NCI-H460 (cell line): ENCODE measurements around the gene GARRE1. TPM values are rescaled to one million over a fixed set of nuclear protein-coding genes. Genes with fewer than 3 reads are reported as not detected.

ENCODE experiments used
- DNase-seq: peaks from one replicate; pipeline ENCODE4 v3.0.0-alpha.2; 2016; ENCODE audit warnings: low read depth; ENCODE audit errors: extremely low read depth
- total RNA-seq: library from RNA; depleted of rRNA; stranded (reverse); fragments of >200 nt; shearing (Covaris generic); gene quantifications from 2 replicates; pipeline ENCODE4 v1.2.3, GENCODE V29; 2014; rRNA removed

Gene GARRE1
- total RNA-seq, 1 experiment from 2014 or later = 6.7 TPM

DNA sequence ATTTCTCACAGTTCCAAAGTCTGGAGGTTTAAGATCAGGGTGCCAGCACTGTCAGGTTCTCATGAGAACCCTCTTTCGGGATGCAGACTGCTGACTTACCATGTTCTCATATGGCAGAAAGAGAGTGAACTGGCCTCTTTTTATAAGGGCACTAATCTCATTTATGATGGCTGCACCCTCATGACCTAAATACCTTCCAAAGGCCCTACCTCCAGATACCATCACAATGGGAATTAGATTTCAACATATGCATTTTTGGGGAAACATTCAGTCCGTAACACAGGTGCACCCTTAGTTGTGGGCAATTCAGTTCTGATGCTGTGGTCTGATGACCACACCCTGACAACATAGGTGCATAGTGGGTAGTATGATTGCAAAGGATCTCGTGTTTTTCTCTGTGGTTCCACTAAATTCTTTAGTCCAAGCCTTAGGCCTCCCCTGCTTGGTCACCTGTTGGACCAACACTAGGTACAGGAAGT is 33.3 kb downstream of the GARRE1 start:
- no peak for DNase-seq

GRCh38 chr19:34288381-34288780 is 34.0 kb downstream of the GARRE1 start:
- no peak for DNase-seq

DNA sequence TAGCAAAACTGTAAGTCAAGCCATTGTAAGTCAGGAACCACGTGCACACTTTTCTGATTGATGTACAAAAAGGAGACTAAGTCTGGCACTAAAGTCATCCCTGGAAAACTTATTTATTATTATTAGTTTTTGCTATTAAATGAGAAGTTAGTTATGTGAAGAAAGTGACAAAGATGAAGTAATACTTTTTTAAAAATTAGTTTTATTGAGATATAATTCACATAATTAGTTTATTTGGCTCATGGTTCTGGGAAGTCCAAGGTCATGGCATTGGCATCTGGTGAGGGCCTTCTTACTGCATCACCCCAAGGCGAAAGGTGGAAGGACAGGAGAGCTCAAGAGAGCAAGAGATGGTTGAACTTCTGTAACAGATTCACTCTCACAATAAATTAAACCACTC is 36.9 kb downstream of the GARRE1 start:
- DNase-seq = no peak

DNA sequence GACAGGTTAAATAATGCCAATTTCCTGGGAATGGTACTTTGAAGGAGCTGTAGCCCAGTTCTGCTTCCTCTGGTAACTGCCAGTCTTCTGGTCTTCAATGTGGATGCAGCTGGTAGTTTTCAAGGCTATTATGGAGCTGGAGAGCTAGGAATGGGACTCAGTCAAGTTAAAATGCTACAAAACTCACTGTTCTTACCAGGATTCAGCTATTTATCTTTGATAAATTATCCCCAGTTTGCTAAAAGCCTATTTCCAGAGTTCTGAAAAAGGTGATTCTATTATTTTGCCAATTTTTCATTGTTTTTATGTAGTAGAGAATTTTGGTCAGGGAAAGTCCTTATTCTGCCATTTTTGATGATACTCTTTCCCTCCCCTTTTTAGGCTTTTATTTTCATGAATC is 40.7 kb downstream of the GARRE1 start:
- DNase-seq = no peak

DNA sequence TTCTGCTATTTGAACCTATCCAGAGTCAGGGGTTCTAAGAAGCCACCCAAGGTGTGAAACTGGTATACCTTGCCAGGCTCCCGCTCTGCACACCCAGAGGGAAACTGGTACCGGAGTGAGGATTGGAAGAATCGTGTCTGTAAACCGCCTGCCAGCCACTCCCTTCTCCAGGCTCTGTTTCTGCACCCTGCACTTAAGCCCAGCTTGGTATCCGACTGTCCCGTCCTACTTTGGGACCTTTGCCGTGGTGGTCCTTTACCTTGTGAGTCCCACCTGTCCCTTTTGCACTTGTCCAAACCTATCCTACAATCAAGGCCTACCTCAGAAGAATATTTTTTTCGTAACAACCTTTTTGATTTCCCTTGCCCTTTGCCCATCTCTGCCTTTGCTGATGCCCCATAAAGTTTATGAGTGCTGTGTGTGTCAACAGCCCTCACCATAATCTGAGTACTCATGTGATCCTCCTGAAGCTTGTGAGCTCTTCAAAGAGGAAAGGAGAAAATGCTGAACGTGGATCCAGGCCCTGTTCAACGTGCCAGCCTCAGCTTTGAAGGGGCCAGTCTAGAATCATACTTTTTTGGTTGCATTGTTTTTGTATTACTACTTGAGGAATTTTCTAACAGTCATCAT is 44.7 kb downstream of the GARRE1 start:
- no peak for DNase-seq

- no peak for DNase-seq
Measured at GRCh38 chr19:34299576-34299975, 45.2 kb downstream of the GARRE1 start.

- no peak for DNase-seq
Measured at GRCh38 chr19:34300380-34300779, 46.0 kb downstream of the GARRE1 start.

GRCh38 chr19:34300962-34301361 is 46.6 kb downstream of the GARRE1 start:
- no peak for DNase-seq

Other genes starting within 250 kb of the GARRE1 start
- gene LSM14A, start 82.0 kb upstream of the GARRE1 start, total RNA-seq = 63.8 and 67.3 TPM in 2 replicates
- gene GPI, start 110.6 kb downstream of the GARRE1 start, total RNA-seq = 241 and 250 TPM in 2 replicates
- 24.9 TPM in 2 replicates for gene PDCD2L, start 149.8 kb downstream of the GARRE1 start, total RNA-seq
- gene UBA2, start 173.8 kb downstream of the GARRE1 start, total RNA-seq = 179 and 191 TPM in 2 replicates
- gene WTIP, start 227.2 kb downstream of the GARRE1 start, total RNA-seq = 6.6 and 8.2 TPM in 2 replicates